GM19099 (cell line): ENCODE measurements around the gene HOXD10.

Experiments
- POLR2A ChIP-seq: IDR thresholded peaks from 3 replicates; pipeline ENCODE4 v1.6.1; 2011; ENCODE audit warnings: low read depth; ENCODE audit not compliant: insufficient read length; ENCODE audit errors: extremely low read depth

The HOXD10 gene

GRCh38 chr2:176160986-176161824, 44.6 kb downstream of the HOXD10 start:
- no peak for TF ChIP-seq POLR2A

- TF ChIP-seq POLR2A, result no peak
Observed at GRCh38 chr2:176161825-176162626, 45.4 kb downstream of the HOXD10 start.

GRCh38 chr2:176162911-176163671, 46.5 kb downstream of the HOXD10 start:
- TF ChIP-seq POLR2A, result no peak

GRCh38 chr2:176163672-176164056, 47.1 kb downstream of the HOXD10 start:
- no peak for TF ChIP-seq POLR2A

GRCh38 chr2:176164201-176164600, 47.6 kb downstream of the HOXD10 start:
- TF ChIP-seq POLR2A, result no peak

GRCh38 chr2:176164611-176165369, 48.2 kb downstream of the HOXD10 start:
- no peak for TF ChIP-seq POLR2A

- TF ChIP-seq POLR2A, result no peak
Observed at GRCh38 chr2:176165370-176166050, 48.9 kb downstream of the HOXD10 start.

GRCh38 chr2:176166272-176166671, 49.7 kb downstream of the HOXD10 start:
- TF ChIP-seq POLR2A, result no peak

GRCh38 chr2:176167398-176167797, 50.8 kb downstream of the HOXD10 start:
- TF ChIP-seq POLR2A, result no peak

GRCh38 chr2:176169181-176169580, 52.6 kb downstream of the HOXD10 start:
- TF ChIP-seq POLR2A, result no peak
